DMS 273 (cell line): ENCODE data around the gene PIK3CD.
A peak's percentile ranks its signal among the peaks of the same experiment; 100 is the strongest.

Experiments used
- DNase-seq: peaks from one replicate; lab custom pipeline; 2025; ENCODE audit not compliant: unreplicated experiment; lab: John Stamatoyannopoulos, UW

PIK3CD gene

DNA sequence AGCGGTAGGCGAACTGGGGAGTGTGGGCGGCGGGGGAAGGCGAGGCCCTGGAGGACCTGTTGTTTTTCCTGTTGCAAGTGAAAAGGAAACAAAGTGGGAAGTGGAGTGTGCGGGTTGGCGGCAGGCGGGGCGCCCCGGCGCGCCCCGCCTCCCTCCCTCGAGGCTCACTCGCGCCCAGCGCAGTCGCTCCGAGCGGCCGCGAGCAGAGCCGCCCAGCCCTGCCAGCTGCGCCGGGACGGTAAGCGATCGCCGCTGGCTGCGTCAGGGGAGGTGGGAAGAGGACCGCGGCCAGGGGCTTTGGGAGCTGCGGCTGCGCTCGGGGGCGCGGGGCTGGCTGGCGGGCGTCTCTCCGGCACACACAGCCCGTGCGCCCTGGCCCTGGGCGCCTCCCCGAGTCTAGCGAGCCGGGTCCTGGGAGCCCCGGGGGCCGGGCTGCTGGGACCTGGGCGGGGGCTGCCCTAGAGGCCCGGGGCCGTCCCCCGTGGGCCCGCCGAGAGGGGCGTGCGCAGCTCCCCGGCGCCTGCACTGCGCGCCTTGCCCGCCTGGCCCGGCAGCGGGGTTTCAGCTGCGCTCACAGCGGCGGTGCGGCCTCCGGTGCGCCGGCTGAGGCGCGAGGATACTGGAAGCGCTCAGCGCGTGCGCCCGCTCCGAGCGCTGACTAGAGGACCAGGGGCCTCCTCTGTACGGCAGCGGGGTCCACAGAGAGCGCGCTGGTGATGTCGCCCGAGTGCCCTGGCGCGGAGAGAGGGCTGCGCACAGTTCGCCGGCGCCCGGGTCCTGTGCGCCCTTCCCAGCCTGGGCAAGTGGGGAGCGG, at the start of gene PIK3CD:
PIK3CD (plus strand) TSS at position 167 of the 814 bp plus-strand sequence. CDS start 58,725 bp downstream, outside the sequence.
- peak; percentile 85 for DNase-seq

DNA sequence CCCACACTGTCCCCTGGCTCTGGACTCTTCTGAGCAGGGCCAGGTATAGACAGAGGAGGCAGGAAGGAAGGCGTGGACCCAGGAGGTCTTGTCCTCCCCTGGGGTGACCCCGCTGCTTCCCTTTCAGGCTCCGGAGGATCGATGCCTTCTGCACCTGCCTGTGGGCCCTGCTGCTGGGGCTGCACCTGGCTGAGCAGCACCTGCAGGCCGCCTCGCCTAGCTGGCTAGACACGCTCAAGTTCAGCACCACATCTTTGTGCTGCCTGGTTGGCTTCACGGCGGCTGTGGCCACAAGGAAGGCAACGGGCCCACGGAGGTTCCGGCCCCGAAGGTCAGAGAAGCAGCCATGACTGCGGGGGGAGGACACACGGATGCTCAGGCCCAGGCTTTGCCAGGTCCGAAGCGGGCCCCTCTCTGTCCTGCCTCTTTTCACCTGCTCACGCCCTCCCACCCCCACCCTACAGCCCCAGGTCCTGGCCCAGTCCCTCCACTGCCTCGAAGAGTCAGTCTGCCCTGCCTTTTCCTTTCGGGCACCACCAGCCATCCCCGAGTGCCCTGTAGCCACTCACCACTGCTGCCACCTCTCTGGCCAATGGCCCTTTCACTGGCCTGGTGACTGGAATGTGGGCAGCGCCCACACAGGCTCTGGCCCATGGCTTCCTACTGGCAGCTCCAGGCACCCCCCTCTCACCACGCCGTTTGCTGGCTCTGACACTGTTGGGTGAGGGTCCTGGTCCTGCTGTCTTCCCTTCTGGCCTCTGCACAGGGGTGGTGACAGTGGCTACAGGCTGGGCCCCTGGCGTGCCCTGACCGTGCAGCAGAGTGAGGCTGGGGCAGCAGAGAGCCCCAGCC, 49.4 kb upstream of the PIK3CD start:
- DNase-seq, result no peak

DNA sequence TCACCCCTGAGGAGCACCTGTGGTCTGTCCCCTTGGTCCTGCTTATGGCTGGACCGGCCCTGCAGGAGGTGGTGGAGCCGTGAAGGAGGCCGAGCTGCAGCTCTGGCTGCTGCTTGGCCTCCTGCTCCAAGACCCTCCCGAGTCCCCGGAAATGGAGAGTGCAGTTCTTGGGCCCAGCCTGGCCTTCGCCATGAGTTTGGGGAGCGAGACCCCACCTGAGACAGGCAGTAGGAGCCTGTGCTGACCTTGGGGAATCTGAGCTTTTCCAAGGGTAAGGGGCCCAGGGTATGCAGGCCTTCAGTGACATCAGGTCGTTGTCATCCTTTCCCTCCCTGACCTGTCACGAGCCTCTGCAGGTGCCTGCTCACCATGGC, 48.8 kb upstream of the PIK3CD start:
- DNase-seq, result no peak

GRCh38 chr1:9603307-9603706, 48.2 kb upstream of the PIK3CD start:
- no peak for DNase-seq

GRCh38 chr1:9603766-9604753, 47.5 kb upstream of the PIK3CD start:
- no peak for DNase-seq

GRCh38 chr1:9604836-9605235, 46.7 kb upstream of the PIK3CD start:
- DNase-seq, result no peak

- DNase-seq, result no peak
Measured at GRCh38 chr1:9605946-9606455, 45.5 kb upstream of the PIK3CD start.

DNA sequence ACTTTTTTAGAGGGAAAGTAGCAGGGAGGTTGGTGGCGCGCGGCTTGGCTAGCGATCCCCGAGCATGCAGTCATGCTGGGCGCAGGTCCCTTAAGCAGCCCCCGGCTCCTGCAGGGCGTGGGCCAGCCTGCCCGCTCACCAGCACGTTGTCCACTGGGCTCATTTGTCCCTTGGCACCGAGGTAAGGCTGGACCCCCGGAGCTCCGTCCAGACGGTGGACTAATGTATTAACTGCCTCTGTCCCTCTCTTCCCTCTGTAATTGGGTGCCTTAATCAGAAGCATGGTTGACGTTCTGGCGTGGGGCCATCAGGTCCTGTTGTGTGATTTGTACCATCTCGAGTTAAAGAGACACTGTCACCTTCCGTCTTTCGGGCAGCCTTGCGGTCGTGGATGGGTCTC, 45.1 kb upstream of the PIK3CD start:
- no peak for DNase-seq

DNA sequence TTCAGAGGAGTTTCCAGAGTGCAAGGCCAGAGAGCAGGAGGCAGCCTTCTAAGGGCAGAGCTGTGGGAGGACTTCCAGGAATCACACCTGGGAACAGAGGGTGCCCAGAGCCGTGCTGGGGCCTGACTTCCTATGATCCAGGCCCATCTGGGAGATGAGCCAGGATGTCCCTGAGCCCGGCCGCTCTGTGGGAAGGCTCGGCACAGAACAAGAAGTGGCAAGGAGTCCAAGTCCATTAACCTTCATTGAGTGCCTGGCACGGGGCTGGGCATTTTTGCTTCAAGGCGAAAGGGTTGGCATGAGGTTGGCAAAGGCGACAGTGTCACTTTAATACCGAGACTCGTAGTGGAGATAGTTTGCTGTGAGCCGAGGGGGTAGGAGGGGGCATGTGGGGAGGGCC, 44.6 kb upstream of the PIK3CD start:
- no peak for DNase-seq

DNA sequence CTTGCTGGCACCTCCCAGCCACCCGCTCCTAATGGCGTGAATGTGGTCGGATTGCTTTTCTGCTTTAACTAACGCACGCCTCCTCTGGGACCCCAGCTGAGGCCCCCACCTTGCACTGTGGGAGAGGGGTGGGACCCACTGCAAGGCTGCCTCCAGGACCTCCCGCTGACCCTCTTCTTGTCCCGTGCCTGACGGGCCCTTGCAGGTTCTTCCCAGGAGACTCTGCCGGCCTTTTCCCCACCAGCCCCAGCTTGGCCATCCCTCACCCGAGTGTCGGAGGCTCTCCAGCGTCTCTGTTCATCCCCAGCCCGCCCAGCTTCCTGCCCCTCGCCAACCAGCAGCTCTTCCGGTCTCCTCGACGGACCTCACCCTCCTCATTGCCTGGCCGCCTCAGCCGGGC, 44.2 kb upstream of the PIK3CD start:
- no peak for DNase-seq

DNA sequence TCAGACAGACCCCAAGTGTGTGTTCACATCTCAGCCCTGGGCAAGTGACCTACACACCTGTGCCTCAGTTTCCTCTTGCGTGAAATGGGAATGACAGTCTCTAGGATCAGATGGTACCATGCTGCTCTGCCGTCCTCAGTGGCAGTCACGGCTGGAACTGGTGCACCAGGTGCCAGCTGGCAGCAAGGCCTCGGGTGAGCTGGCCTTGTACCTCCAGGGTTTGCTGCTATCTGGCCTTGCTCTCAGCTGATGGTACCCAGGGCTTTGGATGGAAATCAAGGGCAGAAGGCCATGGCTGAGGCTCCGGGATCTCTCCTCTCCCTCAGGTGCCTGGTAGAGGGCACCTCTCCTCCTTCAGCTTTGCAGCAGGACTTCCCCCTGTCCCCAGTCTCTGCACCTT, 41.5 kb upstream of the PIK3CD start:
- DNase-seq, result no peak

DNA sequence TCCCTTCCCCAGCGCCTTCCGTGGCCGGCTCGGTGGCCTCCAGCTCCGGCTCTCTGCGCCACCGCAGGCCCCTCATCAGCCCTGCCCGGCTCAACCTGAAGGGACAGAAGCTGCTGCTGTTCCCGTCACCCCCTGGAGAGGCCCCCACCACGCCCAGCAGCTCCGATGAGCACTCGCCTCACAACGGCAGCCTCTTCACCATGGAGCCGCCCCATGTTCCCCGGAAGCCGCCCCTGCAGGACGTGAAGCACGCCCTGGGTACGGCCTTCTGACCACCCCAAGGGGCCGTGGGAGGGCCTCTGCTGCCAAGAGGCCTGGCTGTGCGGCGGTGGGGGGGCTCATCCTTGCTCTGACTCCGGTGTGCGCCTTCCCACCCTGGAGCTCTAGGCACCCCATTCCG, 41.0 kb upstream of the PIK3CD start:
- no peak for DNase-seq

DNA sequence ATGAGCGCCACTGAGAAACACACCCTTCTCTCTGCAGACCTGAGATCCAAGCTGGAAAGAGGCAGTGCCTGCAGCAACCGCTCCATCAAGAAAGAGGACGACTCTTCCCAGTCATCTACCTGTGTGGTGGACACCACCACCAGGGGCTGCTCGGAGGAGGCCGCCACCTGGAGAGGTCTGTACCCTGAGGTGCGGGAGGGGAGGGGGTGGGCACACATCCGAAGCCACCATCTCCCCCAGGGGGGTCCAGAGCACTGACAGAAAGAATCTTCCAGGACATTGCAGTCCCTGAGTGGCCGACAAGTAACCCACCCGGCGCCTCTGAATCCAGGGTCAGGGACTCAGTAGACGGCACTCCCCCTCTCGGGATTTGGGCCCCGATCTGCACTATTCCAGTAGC, 39.8 kb upstream of the PIK3CD start:
- DNase-seq, result no peak

DNA sequence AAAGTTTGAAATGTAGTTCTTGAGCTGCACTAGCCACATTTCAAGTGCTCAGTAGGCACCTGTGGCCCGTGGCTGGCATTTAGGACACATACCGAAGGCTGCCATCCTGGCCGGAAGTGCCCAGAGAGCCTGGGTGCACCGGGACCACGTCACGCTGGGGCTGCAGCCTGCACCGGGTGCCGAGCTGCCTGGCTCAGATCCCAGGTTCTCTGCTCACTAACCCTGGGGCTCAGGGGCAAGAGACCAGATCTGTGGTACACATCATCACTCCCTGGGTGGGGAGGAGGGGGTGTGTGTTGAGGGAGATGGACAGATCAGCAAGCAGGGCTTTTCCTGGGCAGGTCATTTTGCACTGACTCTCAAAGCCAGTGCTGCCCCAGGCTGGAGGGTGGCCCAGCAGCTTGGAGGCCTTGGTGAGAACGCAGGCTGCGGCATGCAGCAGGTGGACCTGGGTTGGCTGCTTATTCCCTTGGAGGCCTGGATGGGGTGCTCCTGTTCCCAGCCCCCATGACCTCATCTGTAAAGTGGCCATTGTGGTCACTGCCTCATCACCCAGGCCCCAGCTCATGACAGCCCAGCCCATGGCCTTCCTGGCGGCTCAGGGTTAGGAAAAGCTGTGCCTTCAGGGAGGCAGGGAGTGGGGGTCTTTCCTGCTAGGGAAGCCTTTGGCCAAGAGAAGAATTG, 39.2 kb upstream of the PIK3CD start:
- DNase-seq, result no peak

GRCh38 chr1:9612871-9613624, 38.5 kb upstream of the PIK3CD start:
- DNase-seq, result no peak

- no peak for DNase-seq
Measured at GRCh38 chr1:9613625-9614299, 37.8 kb upstream of the PIK3CD start.

- peak; percentile 86 for DNase-seq
Measured at GRCh38 chr1:9615316-9616063, 36.0 kb upstream of the PIK3CD start.
